ENCODE data around the gene KCNQ5.
A peak's percentile ranks its signal among the peaks of the same experiment; 100 is the strongest.
"Not testable (repeated sequence)": the region's sequence is repeated elsewhere in the genome, so short reads cannot be mapped to it uniquely, and the experiment has no call there.

KCNQ5 gene

DNA sequence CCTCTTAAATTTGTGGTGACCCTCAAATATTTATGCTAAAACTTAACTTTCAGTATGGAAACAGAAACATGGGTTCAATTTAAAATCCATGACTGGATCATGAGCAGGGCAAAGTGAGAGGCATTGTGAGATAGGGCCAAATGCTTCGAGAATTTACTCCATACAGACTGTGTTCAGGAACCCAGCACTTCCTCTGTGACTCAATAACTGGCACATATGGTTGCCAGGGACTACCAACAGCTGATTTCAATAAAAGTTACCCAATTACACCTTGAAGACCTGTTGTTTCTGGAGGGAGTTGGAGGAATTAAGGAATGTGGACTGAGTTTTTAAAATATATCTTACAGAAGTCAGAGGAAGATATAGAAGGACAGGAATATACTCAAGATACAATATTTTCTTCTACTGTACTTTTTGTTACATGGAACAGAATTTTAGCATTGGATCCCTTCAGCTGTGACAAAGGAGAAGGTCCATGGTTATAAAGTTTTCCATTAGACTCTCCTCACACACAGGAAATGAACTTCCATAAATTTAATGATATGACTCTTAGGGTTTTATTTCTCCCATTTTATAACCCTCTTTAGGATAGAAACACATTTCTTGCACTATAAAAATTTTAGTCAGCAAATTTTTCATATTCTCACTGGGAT, 344.9 kb downstream of the KCNQ5 start:
- no peak for DNase-seq

DNA sequence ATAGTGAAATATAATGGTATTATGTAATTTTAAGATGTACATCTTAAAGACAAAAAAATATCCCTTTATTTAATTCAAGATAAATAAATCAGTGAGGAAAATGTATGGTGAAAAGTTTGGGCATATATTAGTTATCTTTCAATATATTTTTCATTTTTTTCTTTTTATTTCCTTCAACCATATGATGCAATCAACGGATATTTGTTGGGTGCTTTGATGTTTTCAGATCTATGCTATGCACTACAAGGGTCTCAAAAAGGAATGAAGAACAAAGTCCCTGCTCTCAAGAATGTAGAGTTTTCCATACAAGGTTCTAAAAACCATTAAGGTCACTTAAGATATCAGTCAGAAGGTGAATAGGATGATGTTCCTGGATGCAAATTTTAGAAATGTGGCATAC, 345.5 kb downstream of the KCNQ5 start:
- DNase-seq: no peak

DNA sequence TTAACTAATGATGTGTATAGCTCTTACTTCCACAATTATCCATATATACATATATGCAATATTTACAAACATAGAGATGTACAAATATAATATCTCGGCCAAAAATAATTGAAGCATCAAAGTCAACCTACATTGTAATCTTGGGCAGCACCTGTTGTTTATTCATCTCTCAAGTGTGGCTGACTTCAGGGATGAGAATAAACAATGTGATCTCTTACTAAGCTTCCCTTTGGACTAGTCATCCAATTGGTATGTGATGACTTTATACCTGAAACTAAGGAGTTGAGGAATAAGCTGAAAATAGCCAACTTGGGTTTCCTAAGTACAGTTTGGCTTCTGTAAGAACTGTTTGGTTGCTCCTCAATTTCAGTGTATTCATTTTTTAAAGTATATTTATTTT, 346.8 kb downstream of the KCNQ5 start:
- DNase-seq: no peak

DNA sequence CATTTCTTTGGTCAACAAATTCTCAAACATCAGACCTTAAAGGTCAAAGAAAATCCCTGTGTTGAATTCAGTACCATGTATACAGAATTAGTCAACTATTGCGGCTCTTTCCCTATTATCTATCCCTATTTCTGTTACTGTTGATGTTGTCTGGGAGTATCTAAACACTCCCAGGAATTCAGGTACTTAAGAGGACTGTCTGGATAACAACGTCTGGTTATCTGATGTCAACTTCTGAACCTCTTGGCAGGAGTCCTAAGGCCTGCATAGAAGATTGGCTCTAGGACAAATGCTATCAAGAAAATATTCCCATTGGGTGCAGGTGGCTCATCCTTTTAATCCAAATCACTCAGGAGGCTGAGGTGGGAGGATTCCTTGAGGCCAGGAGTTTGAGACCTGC, 347.8 kb downstream of the KCNQ5 start:
- no peak for DNase-seq

DNA sequence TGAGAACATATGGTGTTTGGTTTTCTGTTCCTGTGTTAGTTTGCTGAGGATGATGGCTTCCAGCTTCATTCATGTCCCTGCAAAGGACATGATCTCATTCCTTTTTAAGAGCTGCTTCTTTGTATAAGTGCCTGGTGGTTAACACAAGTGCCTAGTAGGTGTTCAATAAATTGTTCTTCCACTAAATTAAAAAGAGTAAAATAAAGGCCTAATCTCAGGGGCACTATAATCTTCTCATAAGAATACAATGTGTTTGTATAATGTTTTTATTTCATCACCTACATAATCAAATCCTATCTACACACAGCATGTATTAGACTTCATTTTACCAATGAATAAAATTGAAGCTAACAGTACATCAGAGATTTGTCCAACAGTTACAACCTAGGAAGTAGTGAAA, 350.7 kb downstream of the KCNQ5 start:
- no peak for DNase-seq

DNA sequence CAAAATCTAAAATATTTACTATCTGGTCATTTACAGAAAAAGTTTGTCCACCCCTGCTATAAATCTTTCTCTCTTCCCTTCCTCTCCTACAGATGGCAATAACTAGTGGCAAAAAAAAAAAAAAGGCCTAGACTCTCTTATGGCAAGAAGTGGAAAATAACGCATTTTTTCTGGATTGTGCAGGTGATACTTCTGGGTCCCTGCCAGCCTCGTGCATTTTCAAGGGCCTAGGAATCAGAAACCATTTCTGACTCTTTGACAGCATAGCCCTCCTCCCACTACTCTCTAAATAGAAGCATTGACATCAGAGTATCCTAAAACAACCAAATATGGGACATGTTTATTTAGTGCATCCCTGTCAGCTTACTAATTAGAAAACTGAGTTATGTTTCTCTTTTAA, 352.4 kb downstream of the KCNQ5 start:
- DNase-seq: peak; percentile 79 to 81

DNA sequence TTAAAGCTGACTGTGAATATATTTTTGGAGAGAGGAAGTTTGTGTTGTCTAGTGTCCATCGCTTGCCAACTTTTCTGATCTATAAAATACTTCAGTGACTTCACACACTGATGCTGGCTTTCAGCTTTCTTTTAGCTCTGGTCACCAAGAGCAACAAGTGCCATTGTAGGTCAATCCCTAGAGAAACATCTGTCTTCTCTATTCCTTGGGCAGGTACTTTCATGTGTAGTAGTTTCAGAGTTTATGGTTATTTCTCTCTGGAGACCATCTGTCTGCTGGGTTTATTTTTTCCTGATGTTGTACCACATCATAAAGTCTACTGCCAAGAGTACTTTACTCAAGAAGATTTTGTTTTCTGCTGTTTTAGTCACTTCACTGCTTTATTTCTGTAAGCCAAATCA, 353.5 kb downstream of the KCNQ5 start:
- no peak for DNase-seq

DNA sequence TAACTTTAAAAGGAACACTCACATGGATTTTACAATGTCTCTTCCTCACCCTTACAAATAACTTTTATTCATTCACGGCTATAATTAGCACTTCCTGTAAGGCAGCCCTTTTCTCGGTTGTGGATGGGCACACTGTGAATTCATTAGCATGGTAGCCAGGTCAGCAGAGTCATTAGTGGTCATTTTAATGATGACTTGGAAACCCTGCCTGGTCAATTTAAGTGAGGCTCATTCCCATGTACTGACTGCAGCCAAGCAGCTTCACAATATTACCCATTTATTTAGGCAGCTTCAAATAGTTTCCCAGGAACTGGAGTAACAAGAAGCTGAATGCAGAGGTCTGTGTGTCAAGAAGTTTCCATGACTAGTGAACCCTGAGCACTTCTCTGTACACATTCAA, 354.6 kb downstream of the KCNQ5 start:
- no peak for DNase-seq

DNA sequence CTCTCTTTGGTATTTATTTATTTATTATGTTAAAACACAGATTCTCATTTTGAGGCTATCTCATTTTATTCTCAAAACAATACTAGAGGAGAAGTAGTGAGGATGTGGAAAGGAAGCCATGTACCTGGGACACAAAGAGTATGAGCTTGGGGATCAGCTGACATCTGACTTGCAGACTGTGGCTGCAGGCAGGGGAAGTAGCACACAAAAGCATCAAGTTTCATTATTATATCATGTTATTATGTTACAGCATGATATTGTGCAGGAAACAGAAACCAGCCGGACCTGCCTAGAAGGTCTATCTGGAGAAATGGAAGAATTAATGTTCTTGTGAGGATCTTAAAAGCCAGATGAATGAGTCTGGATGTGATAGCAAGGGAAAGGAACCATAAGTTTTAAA, 355.2 kb downstream of the KCNQ5 start:
- DNase-seq: no peak

DNA sequence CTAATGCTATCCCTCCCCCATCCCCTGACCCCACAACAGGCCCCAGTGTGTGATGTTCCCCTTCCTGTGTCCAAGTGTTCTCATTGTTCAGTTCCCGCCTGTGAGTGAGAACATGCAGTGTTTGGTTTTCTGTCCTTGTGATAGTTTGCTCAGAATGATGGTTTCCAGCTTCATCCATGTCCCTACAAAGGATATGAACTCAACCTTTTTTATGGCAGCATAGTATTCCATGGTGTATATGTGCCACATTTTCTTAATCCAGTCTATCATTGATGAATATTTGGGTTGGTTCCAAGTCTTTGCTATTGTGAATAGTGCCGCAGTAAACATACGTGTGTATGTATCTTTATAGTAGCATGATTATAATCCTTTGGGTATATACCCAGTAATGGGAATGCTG, 356.9 kb downstream of the KCNQ5 start:
- not testable (repeated sequence) for DNase-seq

DNA sequence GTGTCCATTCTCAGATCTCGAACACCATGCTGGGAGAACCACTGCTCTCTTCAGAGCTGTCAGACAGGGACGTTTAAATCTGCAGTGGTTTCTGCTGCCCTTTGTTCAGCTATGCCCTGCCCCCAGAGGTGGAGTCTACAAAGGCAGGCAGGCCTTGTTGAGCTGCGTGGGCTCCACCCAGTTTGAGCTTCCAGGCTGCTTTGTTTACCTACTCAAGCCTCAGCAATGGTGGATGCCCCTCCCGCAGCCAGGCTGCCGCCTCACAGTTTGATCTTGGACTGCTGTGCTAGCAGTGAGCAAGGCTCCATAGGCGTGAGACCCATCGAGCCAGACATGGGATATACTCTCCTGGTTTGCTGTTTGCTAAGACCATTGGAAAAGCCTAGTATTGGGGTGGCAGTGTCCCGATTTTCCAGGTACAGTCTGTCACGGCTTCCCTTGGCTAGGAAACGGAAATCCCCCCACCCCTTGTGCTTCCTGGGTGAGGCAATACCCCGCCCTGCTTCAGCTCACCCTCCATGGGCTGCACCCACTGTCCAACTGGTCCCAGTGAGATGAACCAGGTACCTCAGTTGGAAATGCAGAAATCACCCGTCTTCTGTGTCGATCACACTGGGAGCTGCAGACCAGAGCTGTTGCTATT, 362.4 kb downstream of the KCNQ5 start:
- peak; percentile 59 to 82 for DNase-seq

DNA sequence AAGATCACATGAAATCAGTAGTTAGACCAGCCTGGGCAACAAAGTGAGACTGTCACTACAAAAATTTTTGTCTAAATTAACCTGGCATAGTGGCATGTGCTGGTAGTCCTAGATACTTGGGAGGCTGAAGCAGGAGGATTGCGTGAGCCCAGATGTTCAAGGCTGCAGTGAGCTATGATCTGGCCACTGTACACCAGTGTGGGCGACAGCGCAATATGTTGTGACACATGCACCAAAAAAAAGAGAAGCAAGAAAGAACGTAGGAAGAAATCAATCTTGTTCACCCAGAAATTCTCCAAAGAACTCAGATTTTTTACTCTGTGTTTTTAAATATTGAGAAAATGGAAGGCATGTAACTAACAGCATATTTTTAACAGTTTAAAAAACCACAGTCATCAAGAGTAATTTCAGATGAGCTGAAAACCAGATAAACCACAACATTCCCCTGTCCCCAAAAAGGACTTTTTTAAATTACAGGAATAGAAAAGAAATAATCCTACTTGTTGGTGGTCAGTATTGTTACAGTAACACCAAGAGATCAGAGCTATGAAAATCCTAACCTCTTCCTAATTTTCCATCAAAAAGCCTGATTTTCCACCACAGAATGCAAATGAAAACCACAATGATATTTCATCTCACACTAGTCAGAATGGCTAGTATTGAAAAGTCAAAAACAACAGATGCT, 363.3 kb downstream of the KCNQ5 start:
- no peak for DNase-seq

DNA sequence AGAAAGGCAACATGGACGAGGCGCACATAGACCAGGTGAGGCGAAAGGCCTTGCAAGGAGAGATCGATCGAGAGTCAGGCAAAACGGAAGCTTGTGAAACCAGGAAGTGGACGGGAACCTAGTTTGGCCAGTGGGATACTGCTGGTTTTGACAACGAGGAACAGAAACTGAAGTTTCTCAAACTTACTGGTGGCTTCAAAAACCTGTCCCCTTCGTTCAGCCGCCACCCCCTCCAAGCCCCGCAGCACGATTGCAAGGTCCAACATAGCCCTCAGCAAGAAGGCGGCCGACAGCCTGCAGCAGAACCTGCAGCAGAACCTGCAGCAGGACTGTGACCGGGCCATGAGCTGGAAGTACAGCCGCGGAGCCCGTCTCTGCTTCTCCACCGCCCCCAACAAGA, 365.4 kb downstream of the KCNQ5 start:
- DNase-seq: no peak

DNA sequence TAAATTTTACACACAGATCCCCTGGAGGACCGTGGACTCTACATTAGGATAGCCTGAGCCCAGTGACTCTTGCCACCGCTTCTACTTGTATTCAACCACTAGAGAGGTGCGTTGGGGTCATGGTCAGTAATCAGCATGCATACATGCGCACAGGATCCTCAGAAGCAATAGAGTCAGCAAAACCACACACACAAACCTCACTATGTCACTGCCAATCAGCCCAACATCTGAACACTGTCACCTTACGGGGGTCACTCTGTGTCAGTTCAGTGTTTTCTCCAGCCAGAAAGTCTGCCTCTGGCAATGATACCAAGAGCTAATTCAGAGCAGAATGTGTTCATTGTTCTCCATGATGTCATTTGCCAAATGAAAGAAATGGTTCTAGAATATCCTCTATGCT, 378.1 kb downstream of the KCNQ5 start:
- DNase-seq: no peak

DNA sequence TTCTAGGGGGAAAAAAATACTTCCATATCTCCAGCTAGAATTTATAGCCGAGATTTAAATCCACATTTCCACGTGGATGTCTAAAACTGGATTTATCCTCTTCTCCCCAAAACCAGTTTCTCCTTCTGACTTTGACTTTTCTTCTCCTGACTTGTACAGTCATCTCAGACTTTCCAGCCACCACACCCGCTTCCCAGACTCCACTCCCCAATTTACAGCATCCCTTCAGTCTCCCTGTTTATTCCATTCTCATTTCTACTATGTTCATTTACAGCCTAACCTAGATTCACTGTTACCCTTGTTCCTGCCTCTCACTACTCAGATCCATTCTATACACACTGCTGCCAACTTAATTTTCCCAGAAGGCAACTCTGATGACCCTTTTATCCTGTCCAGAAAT, 378.6 kb downstream of the KCNQ5 start:
- DNase-seq: no peak

DNA sequence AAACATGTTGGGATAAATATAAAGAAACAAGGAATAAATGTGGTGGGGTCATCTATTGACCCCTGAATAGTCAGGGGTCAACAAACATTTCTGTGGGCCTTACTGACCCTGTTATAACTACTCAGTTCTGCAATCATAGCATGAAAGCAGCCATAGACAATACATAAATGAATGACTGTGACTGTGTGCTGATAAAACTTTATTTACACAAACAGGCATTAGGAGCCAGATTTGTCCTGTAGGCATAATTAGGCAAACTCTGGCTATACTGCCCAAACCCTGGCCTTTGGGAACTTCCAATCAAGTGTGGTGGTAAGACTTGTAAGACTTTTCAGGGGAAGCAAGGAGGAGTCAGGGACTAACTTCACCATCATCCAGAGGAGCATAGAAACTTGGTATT, 380.7 kb downstream of the KCNQ5 start:
- no peak for DNase-seq

DNA sequence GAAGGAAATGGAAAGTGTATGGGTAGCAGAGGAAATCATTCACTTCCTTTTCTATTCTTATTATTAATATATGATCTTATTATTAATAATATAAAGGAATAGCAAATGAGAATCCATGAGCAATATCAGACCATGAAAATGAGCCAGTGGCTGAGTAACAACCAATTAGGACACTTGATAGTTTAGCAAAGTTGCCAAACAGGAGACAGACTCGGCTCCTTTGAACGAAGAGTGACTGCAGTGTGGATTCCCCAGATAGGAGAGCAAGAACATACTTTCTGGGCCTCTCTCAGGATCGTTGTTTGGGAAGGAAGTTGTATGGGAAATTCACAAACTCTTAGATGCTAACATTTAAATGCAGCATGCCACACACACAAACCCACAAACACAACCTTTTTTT, 381.4 kb downstream of the KCNQ5 start:
- DNase-seq: no peak

DNA sequence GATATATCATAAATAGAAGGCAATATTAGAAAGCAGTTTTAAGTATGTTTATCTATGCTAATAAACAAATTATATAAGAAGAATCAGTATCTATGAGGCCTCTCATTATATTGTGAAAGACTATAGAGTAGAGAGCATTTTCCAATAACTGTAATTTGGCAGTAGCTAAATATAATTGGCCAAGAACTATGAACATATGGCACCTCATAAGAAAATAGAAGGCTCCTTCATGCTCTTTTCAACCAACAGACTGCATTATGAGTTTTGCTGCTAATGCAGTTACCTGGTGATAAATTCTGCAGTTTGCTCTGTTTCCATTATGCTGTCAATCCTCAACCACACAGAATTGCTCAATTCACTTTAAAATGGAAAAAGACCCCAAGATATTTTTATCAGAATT, 382.4 kb downstream of the KCNQ5 start:
- no peak for DNase-seq

DNA sequence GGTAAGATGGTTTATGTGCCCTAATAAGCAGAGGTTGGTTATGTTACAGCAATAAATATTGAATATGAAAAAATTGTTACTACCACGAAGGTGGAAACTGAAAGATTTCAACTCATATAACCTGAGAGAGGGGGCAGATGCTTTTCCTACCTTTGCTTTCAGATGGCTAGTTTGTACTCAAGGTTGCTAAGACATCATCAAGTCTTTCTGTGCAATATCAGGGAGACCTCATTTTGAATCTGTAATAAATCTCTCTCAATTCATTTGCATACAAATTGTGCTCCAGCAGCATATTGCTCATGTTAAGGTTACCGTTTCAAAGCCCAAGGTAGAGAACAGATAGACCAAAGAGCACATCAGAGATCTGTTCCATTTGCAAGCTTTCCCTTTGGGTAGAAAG, 383.0 kb downstream of the KCNQ5 start:
- DNase-seq: no peak

DNA sequence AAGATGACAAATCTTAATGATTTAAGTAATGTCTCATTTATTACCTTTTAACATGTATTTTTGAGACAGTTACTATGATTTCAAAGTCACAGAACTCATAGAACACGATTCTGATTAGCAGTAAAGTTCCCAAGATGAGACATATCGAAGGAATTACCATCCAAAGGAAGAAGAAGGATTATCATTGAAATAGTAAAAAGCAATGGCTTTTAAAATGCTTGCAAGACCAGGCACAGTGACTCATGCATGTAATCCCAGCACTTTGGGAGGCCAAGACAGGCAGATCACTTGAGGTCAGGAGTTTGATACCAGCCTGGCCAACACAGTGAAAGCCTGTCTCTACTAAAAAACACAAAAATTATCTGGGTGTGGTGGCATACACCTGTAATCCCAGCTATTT, 384.3 kb downstream of the KCNQ5 start:
- no peak for DNase-seq

DNA sequence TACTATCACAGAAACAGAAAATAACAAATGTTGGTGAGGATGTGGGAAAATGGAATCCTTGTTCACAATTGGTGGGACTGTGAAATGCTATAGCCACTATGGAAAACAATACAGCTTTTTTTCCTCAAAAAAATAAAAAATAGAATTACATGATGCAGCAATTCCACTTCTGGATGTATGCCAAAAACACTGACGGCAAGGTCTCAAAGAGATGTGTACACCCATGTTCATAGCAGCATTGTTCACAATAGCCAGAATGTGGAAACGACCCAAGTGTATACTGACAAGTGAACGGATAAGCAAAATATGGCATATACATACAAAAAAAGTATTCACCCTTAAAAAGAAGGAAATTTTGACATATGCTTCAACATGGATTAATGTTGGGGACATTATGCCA, 390.1 kb downstream of the KCNQ5 start:
- no peak for DNase-seq

DNA sequence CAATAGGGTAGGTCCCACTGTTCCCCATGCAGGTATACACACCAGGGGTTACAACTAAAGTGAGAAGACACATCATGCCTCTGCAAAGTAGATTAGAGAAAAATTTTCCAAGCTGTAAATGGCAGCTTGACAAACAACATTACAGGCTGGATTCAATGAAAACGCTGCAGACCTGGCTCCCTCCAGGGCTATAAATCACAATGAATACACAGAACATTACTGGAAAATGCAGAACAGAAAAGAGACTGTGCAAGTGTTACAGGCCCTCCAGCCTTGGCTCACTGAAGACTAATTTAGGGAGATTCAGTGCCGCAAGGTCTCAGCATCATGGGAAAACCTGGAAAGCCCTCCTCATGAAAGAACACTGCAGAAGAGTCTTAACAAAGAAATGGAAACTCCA, 395.6 kb downstream of the KCNQ5 start:
- no peak for DNase-seq

DNA sequence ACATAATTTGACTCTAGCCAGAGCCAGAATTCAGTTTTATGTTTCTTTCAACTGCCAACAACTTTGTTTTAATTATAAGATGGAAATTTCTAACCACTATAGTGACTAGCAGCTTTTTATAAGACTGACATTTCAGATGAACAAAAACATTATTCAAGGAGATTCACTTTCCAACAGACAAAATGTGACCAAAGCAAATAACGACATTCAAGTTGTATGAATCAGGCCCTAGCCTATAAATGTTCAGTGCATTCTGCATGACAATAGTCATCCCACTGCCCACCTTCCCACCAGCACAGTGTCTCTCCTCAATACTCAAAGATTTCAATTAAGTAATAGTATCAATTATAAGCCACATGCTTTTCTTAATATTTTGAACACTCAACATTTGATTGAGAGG, 402.7 kb downstream of the KCNQ5 start:
- DNase-seq: no peak

DNA sequence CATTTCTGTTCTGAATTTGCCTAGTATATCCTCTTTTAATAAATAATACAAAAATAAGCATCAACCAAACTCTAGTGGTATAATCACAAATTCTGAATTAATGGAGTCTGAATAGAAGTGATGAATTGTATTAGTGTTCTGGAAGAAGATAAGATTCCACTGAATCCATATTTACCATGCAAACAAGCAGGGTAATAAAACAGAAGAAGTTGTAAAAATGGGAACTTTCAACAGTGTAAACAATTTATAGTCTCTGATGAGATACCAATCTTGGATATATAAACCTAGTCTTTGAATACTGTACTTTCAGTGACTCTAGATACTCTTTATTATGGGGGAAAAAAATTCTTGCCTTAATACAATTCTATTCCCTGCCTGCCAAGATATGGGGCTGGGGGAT, 405.8 kb downstream of the KCNQ5 start:
- no peak for DNase-seq

Measured in SHP77 (cell line).